ENCODE data around the gene TNFRSF25.
"Not testable (repeated sequence)": the region's sequence is repeated elsewhere in the genome, so short reads cannot be mapped to it uniquely, and the experiment has no call there.

TNFRSF25 gene

DNA sequence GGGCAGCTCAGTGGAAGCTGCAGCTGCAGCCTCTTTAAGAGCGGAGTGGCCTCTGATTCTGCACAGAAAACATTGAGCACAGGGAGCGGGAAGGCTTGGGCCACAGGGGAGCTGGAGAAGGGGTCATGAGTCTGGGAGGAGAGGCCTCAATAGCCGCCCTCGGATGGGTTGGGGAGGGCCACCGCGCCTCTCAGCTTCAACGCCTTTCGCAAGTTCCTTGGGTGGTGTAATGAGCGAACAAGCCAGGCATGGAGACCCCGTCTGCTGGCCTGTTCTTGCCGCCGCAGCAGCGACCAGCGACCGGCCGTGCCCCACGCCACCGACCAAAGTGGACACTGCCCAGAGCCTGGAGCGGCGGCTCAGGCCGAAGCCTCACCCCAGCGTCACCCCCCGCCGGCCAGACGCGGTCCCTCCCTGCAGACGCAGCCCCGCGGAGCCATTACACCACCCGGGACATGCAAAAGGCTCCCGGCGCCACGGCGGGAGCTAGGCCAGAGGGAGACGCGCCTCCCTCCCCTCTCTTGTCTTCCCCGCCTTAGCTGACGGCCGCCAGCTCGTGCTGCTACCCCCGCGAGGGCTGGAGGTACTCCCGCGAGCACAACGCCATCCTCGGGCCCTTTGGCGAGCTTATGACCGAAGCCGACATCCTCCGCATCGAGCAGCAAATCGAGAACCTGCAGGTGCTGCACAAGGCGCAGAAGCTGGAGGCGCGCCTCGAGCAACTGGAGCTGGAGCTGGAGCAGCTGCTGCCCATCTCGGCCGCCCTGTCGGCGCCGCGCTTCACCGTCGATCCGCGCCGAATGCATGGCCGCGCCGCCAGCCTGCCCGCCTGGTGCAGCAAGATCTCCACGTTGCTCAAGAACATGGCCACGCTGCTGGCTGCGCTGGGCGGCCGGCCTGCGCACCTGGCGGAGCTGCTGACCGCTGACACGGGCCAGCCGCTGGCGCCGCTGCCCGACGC, 11.8 kb downstream of the TNFRSF25 start:
- DNase-seq = not testable (repeated sequence)

DNA sequence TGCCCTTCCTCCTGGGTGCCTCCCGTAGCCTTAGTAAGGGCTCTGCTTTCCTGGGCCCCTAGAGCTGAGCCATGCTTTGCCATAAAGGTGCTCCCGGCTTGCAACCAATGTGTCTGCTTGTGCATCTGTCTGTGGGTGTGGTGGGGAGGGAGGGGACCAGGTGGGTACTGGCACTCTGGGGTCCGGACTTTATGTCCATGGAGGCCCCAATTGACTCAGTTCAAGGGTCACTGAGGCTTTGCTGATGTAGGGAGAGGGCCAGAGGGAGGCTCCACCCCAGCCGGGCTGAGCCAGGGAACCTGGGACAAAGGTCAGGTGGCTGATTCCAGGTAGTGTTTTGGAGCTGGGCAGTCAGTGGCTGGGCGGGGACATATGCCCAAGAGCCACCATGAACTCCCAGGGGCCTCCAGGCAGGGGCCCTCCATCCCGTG, 15.0 kb downstream of the TNFRSF25 start:
- DNase-seq = no peak

DNA sequence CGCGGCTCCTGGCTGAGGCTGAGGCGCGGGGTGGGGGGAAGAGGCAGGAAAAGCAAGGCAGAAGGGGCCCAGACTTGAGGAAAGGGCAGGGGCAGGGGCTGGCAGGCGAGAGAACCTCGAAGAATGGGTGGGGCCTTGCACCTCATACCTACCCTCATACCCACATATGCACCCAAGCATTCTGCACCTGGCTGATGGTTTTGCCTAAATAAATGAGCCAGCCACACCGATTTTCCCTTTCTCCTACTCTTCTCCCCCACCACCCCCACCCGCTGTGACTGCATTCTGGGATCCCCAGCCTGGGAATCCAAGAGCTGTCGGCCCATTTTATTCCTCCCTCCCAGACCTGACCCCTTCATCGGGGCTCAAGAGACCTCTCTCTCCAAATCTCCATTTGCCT, 15.5 kb downstream of the TNFRSF25 start:
- DNase-seq = not testable (repeated sequence)

DNA sequence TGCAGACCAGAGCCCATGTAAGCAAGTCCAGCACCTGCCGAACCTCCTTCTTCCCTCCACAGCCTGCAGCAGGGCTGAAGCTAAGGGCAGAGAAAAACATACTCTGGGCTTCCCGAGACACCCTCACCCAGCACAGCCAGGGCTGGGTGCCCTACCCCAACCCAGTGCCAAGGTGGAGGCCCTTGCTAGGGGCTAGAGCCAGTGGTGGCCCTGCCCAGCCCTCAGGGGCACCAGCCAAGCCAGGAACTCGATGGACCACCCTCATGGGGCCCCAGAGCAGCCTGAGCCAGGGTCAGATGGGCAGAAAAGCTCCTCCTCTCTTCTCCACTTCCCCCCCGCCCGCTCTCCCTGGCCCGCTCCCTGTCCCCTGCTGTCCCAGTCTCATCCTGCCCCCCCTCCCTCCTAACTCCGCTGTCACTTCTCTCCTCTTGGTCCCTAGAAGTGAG, 15.9 kb downstream of the TNFRSF25 start:
- no peak for DNase-seq

DNA sequence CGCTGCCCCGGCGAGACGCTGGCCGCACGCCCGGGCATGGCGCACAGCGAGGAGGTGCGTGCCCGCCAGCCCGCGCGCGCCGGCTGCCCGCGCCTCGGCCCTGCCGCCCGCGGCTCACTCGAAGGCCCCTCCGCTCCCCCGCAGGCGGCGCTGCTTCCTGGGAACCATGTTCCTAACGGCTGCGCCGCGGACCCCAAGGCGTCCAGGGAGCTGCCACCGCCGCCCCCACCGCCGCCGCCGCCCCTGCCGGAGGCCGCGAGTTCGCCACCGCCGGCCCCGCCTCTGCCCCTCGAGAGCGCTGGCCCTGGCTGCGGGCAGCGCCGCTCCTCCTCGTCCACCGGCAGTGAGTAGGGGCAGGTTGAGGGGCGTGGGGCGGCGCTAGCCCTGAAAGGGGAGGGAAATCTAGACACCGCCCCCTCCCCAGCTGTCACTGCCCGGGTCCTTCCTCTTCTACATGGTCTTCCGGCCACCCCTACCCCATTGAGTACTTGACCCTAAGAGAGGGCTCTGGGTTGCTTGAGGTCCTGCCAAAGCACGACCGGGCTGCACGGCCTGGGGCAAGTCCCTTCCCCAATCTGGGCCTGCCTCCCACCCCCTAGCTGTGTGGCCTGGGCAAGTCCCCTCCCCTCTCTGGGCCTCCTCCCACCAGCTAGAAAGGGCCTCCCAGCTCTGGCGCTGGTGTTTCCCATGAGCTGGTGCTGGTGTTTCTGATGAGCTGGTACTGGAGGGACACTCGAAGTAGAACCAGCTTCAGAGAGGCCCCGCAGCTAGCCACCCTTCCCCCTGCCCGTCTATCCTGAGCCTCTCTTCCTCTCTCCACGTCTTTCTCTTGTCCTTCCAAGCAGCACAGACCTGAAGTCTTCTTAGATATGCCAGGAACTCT, 17.0 kb downstream of the TNFRSF25 start:
- DNase-seq = no peak

DNA sequence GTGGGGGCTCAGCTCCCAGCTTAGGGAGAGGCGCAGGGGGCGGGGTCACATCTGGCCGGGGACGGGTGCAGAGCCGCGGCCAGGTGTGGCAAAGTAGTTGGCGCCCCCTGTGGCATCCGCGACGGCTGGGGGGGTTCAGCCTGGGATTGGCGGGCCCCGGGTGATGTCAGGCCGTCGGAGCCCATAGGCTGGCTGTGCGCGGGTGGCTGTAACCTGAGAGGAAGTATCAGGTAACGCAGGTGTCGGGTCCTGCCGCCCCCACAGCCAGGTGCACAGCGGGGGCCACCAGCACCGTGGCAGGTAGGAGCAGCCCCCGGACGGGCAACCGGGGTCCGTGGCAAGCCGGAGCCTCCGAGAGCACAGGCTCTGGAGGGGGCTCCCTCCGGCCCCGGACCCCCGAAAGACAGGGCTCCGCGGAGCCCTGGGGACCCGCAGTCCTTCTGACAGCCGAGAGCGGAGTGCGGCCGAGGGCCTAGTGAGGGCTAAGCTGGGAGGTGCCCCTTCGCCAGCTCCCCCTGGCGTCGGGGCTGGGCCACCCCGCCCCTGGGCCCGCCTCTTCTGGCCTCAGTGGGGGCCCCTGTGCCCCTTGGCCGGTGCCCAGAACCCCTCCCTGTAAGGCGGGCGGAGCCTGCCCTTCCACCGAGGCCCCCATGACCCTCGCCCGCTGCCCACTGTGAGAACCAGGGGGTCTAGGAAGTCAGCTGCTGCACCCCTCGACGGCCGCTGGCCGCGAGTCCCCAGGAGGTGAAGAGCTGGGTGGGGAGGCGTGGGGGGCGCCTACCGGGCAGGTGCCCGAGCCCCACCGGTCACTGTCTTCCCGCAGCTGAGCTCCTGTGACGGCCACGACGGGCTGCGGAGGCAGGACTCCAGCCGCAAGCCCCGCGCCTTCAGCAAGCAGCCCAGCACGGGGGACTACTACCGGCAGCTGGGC, 17.9 kb downstream of the TNFRSF25 start:
- no peak for DNase-seq

DNA sequence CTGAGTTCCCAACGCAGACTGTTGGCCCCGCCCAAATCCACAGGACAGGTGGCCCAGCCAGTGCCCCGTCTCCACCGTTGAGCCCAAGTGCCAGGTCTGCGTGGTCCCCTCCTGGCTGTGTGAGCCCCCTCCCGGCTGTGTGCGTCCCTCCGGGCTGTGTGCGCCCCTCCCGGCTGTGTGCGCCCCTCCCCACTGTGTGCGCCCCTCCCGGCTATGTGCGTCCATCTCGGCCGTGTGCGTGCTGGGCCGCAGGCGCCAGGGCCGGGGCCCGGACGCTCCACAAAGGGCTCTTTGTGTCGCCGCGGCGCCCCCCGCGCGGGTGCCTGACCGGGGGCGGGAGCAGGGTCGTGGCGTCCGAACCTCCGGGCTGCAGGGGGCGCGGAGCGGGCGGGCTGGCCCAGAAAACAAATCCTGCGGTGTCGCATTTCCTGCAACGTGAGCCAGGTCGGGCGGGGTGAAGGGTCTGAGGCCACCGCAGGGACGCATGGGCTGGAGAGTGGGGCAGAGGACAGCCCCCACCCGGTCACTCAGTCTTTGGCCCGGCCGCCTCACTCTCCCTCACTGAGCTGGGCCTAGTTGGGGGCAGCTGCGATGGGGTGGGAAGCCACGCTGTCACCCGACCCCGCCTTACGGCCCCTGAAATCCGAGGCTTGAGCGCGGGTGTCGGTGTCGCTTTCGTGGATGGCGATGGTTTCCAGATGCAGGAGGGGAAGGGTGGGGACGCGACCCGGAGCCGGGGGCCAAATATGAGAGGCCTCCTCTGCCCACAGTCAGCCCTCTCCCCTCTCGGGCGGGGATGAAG, 18.8 kb downstream of the TNFRSF25 start:
- DNase-seq = no peak

DNA sequence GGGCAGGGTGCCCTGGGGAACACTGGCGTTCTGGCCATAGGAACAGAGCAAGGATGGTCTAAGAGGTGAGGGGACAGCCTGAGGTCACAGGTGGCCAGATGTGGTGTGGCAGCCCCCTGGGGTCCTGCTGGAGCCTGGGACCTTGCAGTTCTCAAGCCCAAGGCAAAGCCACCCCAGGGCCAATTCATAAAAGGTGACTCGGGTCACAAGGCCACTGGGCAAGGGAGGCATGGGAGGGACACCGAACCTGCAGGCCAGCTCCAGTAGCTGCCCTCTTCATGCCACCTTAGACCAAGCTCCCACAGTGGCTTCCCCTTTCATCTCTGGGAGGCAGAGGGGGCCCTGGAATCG, 19.3 kb downstream of the TNFRSF25 start:
- no peak for DNase-seq

DNA sequence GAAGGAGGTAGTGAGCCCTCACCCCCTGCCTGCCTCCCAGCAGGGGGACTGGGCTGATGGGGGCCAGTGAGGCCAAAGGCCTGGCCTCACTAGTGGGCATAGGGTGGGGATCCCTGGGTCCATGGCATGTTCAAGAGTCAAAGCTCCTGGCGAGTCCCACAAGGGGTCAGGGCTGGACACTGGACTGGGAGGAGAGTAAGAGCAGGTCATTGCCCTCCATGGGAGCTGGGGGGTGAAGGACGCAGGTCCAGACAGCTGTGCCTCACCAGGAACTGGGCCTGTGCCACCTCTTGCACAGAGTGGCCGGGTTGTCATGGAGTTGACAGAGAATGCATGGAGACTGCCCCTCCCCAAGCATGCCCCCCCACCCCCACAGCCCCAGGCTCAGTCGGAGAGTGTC, 20.0 kb downstream of the TNFRSF25 start:
- DNase-seq = not testable (repeated sequence)

DNA sequence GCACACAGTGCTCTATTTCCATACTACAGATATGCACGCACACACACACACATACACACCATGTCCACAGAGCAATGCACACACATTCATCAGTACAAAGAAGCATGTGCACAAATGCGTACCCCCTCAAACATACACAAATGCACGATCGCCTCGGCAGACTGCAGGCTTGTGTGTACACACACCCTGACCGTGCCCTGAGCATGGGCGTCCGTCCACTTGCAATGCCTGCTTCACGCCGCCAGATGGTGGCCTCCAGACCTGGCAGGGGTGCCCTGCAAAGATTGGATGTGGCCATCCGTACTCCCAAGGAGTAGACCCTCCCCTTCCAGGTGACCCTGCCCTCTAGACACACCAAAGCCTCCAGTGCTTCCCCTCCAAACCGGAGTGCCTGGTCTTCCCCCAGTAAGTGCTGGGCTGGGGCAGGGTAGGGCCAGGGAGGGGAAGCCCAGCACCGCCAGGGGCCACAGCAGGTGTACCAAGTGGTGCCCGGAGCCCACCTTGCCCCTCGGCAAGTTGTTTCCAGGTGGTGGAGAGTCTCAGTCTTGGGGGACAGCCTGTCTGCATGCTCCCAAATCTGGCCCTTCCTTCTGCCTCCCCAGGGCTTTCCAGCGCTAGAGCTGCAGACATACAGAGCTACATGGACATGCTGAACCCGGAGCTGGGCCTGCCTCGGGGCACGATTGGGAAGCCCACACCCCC, 20.8 kb downstream of the TNFRSF25 start:
- DNase-seq = no peak

DNA sequence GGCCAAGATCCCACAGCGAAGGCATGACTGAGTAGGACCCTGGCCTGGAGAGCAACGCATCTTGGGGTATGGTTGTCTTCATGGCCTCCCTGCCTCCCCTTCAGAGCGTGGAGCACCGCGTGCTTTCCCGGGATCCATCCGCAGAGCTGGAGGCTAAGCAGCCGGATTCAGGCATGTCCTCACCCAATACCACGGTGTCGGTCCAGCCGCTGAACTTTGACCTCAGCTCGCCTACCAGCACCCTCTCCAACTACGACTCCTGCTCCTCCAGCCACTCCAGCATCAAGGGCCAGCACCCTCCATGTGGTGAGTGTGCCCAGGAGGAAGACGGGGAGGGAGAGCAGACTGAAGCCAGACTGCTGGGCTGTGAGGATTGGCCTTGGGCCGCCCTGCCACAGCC, 21.6 kb downstream of the TNFRSF25 start:
- no peak for DNase-seq

DNA sequence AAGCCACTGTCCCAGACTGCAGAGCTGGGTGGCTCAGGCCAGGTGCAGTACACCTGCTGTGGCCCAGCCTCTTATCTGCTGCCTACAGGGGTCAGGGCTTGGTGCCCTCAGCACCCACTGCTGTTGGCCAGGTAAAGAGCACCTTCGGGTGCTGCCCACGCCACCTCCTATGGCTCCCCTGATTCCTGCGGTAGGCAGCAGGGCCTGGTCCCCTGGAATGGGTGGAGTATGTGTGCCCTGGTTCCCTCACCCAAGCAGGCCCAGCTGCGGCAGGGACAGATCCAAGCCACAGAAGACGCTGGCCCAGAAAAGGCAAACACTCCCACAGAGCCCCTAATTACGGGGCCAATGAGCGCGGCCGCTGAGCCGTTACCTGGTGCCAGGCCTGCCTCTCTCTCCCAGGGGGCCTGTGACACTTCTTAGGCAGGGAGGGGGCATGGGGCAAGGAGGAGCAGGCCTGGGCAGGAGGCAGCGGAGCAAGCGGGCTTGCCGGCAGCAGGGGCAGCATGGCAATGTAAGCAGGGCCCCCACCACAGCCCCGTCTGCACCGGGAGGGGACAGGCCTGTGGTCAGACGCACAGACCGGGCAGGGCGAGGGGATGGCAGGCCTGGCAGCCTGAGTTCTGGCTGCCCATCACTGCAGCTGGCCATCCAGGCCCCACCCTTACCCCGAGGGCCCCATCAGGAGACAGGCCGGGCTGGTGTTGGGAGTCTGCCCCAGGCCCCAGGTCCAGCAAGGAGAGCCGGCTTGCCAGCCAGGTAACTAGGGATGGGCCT, 22.4 kb downstream of the TNFRSF25 start:
- no peak for DNase-seq

DNA sequence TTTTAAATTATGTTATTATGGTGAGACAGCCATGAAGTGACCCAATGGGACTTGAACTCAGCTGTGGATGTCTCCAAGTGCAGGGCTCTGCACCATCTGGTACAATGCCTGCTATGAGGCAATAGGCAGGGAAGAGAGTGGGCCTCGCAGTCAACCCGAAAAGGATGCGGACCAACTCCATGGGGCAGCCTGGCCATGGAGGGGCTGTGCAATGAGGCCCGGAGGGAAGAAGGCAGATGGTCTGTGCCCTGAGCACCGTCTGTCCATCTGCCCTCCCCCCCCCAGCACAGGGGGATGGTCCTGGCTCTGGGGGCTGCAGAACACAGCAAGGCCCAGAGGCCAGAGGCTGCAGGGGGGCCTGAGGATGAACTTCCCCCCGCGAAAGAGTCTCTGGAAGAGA, 24.4 kb downstream of the TNFRSF25 start:
- no peak for DNase-seq

DNA sequence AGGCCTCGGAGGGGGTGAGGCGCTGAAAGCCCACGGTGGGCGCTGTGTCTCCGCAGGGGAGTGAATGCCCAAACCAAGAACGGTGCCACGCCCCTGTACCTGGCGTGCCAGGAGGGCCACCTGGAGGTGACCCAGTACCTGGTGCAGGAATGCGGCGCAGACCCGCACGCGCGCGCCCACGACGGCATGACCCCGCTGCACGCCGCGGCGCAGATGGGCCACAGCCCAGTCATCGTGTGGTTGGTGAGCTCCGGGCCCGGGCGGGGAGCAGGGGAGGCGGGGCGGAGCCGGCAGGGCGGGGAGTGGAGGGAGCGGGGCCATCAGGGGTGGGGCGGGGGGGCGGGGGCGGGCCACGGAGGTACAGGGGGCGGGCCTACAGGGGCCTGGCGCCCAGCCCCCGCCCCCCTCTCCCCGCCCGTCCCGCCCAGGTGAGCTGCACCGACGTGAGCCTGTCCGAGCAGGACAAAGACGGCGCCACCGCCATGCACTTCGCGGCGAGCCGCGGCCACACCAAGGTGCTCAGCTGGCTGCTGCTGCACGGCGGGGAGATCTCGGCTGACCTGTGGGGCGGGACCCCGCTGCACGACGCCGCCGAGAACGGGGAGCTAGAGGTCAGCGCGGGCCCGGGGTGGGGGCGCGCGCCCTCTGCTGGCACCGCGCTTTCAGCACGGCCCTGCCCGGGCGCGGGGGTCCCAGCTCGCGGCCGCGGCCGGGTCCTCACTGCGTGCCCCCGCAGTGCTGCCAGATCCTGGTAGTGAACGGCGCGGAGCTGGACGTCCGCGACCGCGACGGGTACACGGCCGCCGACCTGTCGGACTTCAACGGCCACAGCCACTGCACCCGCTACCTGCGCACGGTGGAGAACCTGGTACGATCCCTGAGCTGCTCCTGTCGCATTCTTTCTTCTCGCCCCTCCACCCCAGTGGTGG, 25.5 kb downstream of the TNFRSF25 start:
- peak; percentile 22 for DNase-seq

DNA sequence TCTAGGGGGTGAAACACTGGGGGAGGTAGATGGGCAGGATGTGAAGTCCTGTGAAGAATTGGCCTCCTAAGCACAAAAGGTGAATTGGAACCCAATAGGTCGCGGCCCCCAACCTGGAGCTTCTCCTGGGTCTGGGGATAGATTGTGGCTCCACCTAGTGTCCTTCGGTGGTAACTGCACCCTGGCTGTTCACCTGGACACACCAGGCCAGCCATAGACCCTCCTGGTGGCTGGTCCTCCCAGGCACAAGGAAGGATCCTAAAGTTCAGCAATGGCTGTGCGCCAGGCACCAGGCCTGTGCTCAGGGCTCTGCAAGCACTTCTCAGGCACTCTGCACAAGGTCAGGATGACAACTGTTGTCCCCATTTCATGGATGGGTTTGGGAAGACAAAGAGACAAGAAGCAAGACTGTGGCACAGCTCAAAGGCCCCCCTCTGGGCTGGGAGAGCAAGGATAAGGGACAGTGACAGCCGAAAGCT, 27.9 kb downstream of the TNFRSF25 start:
- peak; percentile 29 for DNase-seq

DNA sequence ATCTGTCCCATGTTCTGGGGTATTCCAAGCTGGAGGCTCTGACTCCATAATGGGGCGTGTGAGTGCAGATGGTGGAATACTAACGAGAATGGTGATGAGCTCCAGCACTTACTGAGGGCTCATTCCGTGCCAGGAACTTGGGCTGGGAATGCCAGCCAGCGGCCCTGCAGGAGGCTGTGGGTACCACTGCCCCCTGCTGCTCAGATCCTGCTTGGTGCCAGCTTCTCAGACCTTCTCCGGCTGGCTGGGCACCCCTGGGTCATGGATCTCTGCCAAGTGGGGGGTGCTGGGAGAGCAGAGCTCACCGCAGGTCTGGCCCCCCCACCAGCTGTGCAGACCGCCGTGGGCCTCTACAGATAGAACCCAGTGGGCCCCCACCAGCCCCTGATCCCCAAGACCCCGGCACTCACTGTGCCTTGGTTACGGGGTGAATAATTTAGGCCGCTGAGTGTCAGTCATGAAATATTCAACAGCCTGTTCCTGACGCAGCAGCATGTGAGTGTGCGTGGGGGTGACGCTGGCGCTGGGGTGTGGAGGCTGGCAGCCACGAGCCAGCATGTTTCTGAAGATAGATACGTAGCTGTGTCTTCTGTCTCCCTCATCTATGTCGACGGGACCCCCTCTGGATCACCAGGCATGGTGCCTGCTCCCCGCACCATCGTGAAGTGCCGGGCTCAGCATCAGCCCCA, 28.8 kb downstream of the TNFRSF25 start:
- DNase-seq = not testable (repeated sequence)

DNA sequence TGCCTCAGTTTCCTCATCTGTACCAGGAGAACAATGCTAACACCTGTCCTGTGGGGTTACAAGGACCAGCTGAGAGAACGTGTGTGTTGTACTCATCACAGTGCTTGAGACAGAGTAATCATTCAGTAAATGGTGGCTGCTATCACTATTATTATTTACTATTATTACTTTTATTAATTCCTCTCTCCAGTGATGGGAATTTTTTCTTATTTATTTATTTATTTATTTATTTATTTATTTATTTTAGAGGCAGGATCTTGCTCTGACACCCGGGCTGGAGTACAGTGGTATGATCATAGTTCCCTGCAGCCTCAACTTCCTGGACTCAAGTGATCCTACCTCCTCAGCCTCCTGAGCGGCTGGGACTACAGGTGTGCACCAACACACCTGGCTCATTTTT, 29.7 kb downstream of the TNFRSF25 start:
- DNase-seq = not testable (repeated sequence)

DNA sequence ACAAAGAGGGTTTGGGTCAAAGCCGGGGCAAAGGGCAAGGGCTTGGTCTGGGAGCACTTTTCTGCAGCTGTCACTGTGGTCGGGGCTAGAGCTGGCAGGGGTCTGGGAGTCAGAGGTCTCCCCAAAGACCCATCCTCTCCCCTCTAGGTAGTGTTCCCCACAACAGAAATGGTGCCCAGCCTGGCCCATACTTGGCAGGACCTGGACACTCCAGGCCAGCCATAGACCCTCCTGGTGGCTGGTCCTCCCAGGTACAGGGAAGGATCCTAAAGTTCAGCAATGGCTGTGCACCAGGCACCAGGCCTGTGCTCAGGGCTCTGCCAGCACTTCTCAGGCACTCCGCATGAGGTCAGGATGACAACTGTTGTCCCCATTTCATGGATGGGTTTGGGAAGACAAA, 30.4 kb downstream of the TNFRSF25 start:
- no peak for DNase-seq
